NCI-H2227 (cell line): ENCODE data around the gene EFCC1.
"Not testable (repeated sequence)": the region's sequence is repeated elsewhere in the genome, so short reads cannot be mapped to it uniquely, and the experiment has no call there.

Experiments used
- DNase-seq: peaks from one replicate; lab custom pipeline; 2025; ENCODE audit not compliant: unreplicated experiment; lab: John Stamatoyannopoulos, UW

Gene EFCC1

GRCh38 chr3:129069313-129070085, 68.4 kb downstream of the EFCC1 start:
- not testable (repeated sequence) for DNase-seq

- no peak for DNase-seq
Measured at GRCh38 chr3:129070086-129070885, 69.2 kb downstream of the EFCC1 start.

- no peak for DNase-seq
Measured at GRCh38 chr3:129077222-129077621, 76.1 kb downstream of the EFCC1 start.

GRCh38 chr3:129078510-129078909, 77.4 kb downstream of the EFCC1 start:
- no peak for DNase-seq

- DNase-seq: no peak
Measured at GRCh38 chr3:129081503-129081902, 80.4 kb downstream of the EFCC1 start.

- no peak for DNase-seq
Measured at GRCh38 chr3:129082026-129082425, 80.9 kb downstream of the EFCC1 start.

- DNase-seq: no peak
Measured at GRCh38 chr3:129084501-129084900, 83.4 kb downstream of the EFCC1 start.

- no peak for DNase-seq
Measured at GRCh38 chr3:129085165-129085715, 84.1 kb downstream of the EFCC1 start.

GRCh38 chr3:129085818-129086217, 84.7 kb downstream of the EFCC1 start:
- DNase-seq: no peak

- DNase-seq: no peak
Measured at GRCh38 chr3:129087138-129087702, 86.1 kb downstream of the EFCC1 start.

GRCh38 chr3:129087904-129088303, 86.8 kb downstream of the EFCC1 start:
- not testable (repeated sequence) for DNase-seq

- DNase-seq: not testable (repeated sequence)
Measured at GRCh38 chr3:129088312-129088711, 87.2 kb downstream of the EFCC1 start.
